Fibroblast of lung (primary cell): ENCODE measurements around the gene DRAXIN. TPM values are rescaled to one million over a fixed set of nuclear protein-coding genes. Genes with fewer than 3 reads are reported as not detected.

Experiments used
- DNase-seq, 2 donors: peaks; one replicate each; pipeline versions ENCODE4 v3.0.0 to v3.0.0-alpha.2; 2010; ENCODE audit warnings: low read depth in 2 of 2
- H2AFZ ChIP-seq: 2 replicates; pipeline ENCODE4 v1.5.1; 2012; ENCODE audit warnings: low read length, control low read depth, inconsistent platforms
- H3K27ac ChIP-seq: 2 replicates; pipeline ENCODE4 v1.5.1; 2011; ENCODE audit warnings: low read length, control low read depth; ENCODE audit not compliant: insufficient read depth
- H3K27me3 ChIP-seq: 2 replicates; pipeline ENCODE4 v1.5.1; 2011; ENCODE audit warnings: mild to moderate bottlenecking, low read length; ENCODE audit not compliant: control insufficient read depth, insufficient read depth
- H3K36me3 ChIP-seq: 2 replicates; pipeline ENCODE4 v1.5.1; 2011; ENCODE audit warnings: low read length; ENCODE audit not compliant: control insufficient read depth, insufficient read depth
- H3K4me1 ChIP-seq: 2 replicates; pipeline ENCODE4 v1.5.1; 2011; ENCODE audit warnings: low read length; ENCODE audit not compliant: control insufficient read depth, insufficient read depth; ENCODE audit errors: extremely low read depth
- H3K4me2 ChIP-seq: 2 replicates; pipeline ENCODE4 v1.5.1; 2011; ENCODE audit warnings: low read length, control low read depth; ENCODE audit not compliant: insufficient read depth; ENCODE audit errors: extremely low read depth
- H3K4me3 ChIP-seq, 4 experiments: fragments of 200-600 bp in 1 of 4; sonication (generic) in 1 of 4; replicated peaks in 1 of 4; 2 replicates each; pipeline ENCODE4 v1.5.1; 2011 to 2016; ENCODE audit warnings: low read length in 4 of 4, low read depth in 3 of 4, mild to moderate bottlenecking in 3 of 4, control low read depth in 2 of 4, inconsistent platforms in 1 of 4, mixed read lengths in 1 of 4; ENCODE audit not compliant: insufficient read depth in 1 of 4; ENCODE audit errors: control extremely low read depth in 1 of 4
- H3K79me2 ChIP-seq: 2 replicates; pipeline ENCODE4 v1.5.1; 2012; ENCODE audit warnings: mild to moderate bottlenecking, low read length, inconsistent platforms; ENCODE audit not compliant: control insufficient read depth, insufficient read depth
- H3K9ac ChIP-seq: 2 replicates; pipeline ENCODE4 v1.5.1; 2011; ENCODE audit warnings: mild to moderate bottlenecking, low read length, control low read depth; ENCODE audit not compliant: insufficient read depth
- H3K9me3 ChIP-seq: 2 replicates; pipeline ENCODE4 v1.5.1; 2012; ENCODE audit warnings: low read depth, low read length; ENCODE audit not compliant: control insufficient read depth, insufficient read depth
- H4K20me1 ChIP-seq: 2 replicates; pipeline ENCODE4 v1.5.1; 2011; ENCODE audit warnings: low read length; ENCODE audit not compliant: control insufficient read depth, insufficient read depth; ENCODE audit errors: extremely low read depth
- EZH2 ChIP-seq: IDR thresholded peaks from 2 replicates; pipeline ENCODE4 v1.5.1; 2012; ENCODE audit warnings: low read length, control low read depth, mild to moderate bottlenecking; ENCODE audit errors: missing control alignments
- polyA plus RNA-seq, 2 donors: library from polyadenylated mRNA; depleted of rRNA in 1 of 2; stranded (reverse) in 1 of 2; unstranded in 1 of 2; fragments of >200 nt; gene quantifications; 2 replicates each; pipeline ENCODE4 v1.2.1, GENCODE V29; 2011 to 2012; ENCODE audit warnings: missing spikeins in 1 of 2
- total RNA-seq: library from RNA; depleted of rRNA; stranded (reverse); fragments of >200 nt; gene quantifications from 2 replicates; pipeline ENCODE4 v1.2.1, GENCODE V29; 2014
- TF ChIP-seq, protein P1 (sequence below), 2 donors: IDR thresholded peaks in 1 of 2; conservative IDR thresholded peaks in 1 of 2; 1 replicate in 1 of 2; 2 replicates in 1 of 2; pipeline ENCODE4 v1.5.1; 2011 to 2012; ENCODE audit warnings: low read length in 2 of 2, control low read depth in 1 of 2, inconsistent platforms in 1 of 2, low read depth in 1 of 2, mild to moderate bottlenecking in 1 of 2

DRAXIN gene
- total and polyA plus RNA-seq, 2 donors (not counting 1 experiment from before 2014, with no cell fraction given) = 0.03 to 0.50 TPM

DNA sequence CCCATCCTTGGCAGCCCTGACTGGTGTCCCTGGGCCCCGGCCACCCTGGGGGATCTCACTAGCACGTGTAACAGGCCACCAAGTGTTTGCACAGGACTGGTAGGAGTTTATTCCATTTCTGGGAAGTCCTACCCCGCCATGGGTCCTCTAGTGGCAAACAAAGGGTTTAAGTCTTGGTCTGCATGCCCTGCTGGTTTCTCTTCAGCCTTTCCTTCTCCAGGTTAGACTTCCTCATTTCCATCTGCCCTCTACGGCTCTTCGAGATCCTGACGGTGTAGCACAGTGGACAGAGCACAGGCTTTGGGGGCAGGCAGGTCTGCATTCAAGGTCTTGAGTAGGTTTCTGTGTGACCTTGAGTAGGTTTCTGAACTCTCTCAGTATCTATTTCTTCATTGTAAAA, 47.3 kb downstream of the DRAXIN start:
- H3K4me1 ChIP-seq = no peaks in the 10 kb centered on the region
- no peaks in the 10 kb centered on the region for H4K20me1 ChIP-seq
- no peaks in the 10 kb centered on the region for H3K79me2 ChIP-seq
- no peak overlapping the region for H3K9ac ChIP-seq
- no peak for DNase-seq
- no peaks in the 10 kb centered on the region for H3K9me3 ChIP-seq
- TF ChIP-seq, protein P1, sequence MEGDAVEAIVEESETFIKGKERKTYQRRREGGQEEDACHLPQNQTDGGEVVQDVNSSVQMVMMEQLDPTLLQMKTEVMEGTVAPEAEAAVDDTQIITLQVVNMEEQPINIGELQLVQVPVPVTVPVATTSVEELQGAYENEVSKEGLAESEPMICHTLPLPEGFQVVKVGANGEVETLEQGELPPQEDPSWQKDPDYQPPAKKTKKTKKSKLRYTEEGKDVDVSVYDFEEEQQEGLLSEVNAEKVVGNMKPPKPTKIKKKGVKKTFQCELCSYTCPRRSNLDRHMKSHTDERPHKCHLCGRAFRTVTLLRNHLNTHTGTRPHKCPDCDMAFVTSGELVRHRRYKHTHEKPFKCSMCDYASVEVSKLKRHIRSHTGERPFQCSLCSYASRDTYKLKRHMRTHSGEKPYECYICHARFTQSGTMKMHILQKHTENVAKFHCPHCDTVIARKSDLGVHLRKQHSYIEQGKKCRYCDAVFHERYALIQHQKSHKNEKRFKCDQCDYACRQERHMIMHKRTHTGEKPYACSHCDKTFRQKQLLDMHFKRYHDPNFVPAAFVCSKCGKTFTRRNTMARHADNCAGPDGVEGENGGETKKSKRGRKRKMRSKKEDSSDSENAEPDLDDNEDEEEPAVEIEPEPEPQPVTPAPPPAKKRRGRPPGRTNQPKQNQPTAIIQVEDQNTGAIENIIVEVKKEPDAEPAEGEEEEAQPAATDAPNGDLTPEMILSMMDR (conservative IDR thresholded peaks at IDR 0.05 in 1 of 2, IDR thresholded peaks at IDR 0.05 in 1 of 2; ENCODE audit: low read depth in 1 of 2, low read length in 2 of 2) = no peak
- no peak for TF ChIP-seq EZH2
- no peak overlapping the region for H3K4me2 ChIP-seq
- no peak overlapping the region for H3K4me3 ChIP-seq
- no peak overlapping the region for H3K27ac ChIP-seq
- H2AFZ ChIP-seq = no peak overlapping the region
- no peaks in the 10 kb centered on the region for H3K36me3 ChIP-seq
- no peaks in the 10 kb centered on the region for H3K27me3 ChIP-seq

DNA sequence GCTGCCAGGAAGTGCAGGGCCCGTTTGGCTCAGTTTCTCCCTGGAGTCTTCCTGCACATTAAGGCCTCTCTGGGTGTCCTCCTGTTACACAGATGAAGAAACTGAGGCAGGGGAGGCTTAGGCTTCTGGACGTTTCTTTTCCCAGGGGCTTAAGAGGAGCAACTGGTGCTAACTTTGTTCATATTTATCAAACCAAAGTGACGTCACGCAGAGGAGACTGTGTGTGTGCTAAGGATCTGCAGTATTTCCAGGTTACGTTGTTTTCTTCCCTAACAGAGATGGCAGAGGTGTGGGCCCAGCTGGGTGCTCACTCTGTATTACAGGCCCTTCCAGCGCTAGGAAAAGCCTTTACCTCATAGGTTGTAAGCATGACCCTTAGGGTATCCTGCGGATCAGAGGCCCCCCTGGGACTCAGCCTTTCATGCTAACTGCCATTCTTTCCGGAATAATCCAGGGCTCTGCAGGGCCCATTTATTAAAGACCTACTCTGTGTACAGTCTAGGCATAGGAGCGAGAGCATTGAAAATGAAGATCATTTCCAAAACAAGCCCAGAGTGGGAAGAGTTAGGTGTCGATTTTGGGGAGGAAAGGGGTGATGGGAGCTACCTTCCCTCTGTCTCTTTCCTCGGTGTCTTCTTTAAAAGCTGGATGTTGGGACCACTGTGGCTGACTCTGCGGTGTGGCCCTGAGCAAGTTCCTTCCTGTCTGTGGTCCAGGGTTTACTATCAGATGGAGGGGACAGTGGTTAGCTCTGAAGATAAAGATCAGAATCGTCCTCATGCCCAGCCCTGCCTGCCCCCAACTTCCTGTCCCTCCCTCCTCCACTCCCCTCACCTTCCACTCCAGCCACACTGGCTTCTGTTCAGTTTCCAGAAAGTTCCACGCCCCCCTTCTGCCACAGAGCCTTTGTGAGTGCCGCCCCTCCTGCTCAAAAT, 49.0 kb downstream of the DRAXIN start:
- no peaks in the 10 kb centered on the region for H3K27me3 ChIP-seq
- no peaks in the 10 kb centered on the region for H4K20me1 ChIP-seq
- H3K4me2 ChIP-seq = no peak overlapping the region
- no peak for TF ChIP-seq EZH2
- TF ChIP-seq, protein P1 (conservative IDR thresholded peaks at IDR 0.05 in 1 of 2, IDR thresholded peaks at IDR 0.05 in 1 of 2; ENCODE audit: low read depth in 1 of 2, low read length in 2 of 2) = no peak
- no peaks in the 10 kb centered on the region for H3K36me3 ChIP-seq
- H3K9ac ChIP-seq = no peak overlapping the region
- H3K27ac ChIP-seq = no peak overlapping the region
- DNase-seq = no peak
- no peaks in the 10 kb centered on the region for H3K4me1 ChIP-seq
- no peak overlapping the region for H2AFZ ChIP-seq
- H3K4me3 ChIP-seq = no peak overlapping the region
- H3K9me3 ChIP-seq = no peaks in the 10 kb centered on the region
- H3K79me2 ChIP-seq = no peaks in the 10 kb centered on the region

DNA sequence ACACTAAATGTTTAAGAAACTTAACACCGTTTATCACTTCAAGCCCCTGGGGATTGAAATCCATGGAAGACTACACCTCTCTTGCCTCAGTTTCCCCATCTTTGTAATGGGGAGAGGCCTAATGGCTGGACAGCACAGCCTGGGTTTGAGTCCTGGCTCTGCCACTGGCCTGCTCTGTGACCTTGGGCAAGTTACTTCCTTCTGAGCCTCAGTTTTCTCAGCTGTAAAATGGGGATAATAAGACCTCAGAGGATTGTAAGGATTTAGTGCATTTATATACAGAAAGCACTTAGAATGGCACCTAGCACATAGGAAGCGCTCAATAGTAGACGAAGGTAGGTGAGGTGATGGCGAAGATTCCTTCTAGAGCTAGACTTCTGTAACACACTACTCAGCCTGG, 50.0 kb downstream of the DRAXIN start:
- H3K79me2 ChIP-seq = no peaks in the 10 kb centered on the region
- H3K27ac ChIP-seq = no peak overlapping the region
- H2AFZ ChIP-seq = no peak overlapping the region
- H3K27me3 ChIP-seq = no peaks in the 10 kb centered on the region
- H4K20me1 ChIP-seq = no peaks in the 10 kb centered on the region
- DNase-seq = no peak
- H3K9ac ChIP-seq = no peak overlapping the region
- TF ChIP-seq EZH2 = no peak
- TF ChIP-seq, protein P1 (conservative IDR thresholded peaks at IDR 0.05 in 1 of 2, IDR thresholded peaks at IDR 0.05 in 1 of 2; ENCODE audit: low read depth in 1 of 2, low read length in 2 of 2) = no peak
- no peaks in the 10 kb centered on the region for H3K9me3 ChIP-seq
- no peak overlapping the region for H3K4me3 ChIP-seq
- H3K4me2 ChIP-seq = no peak overlapping the region
- no peaks in the 10 kb centered on the region for H3K36me3 ChIP-seq
- H3K4me1 ChIP-seq = no peaks in the 10 kb centered on the region
